Measurements from ENCODE around the gene B9D2.

The B9D2 gene

DNA sequence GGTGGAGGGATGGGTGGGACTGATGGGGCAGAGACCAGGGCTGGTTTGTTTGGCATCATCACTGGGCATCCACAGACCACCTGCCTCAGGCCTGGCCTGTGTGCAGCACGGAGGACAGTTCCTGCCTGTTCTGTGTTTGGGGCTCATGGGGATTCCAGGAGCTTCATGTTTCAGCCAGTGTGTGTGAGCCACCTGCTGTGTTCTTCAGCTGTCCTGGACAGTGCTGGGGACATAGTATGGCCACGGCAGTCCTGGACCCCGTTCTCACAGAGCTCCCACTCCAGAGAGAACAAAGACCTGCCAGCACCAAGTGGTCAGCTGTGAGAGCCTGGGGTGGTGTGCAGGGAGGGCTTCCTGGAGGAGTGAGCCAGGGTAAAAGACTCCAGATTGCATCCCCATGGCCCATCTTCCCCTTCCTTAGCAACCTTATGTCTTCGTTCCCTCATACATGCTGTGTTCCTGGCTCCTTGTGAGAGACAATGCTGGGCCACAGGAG lies 55.9 kb downstream of the B9D2 start:
- DNase-seq = no peak

DNA sequence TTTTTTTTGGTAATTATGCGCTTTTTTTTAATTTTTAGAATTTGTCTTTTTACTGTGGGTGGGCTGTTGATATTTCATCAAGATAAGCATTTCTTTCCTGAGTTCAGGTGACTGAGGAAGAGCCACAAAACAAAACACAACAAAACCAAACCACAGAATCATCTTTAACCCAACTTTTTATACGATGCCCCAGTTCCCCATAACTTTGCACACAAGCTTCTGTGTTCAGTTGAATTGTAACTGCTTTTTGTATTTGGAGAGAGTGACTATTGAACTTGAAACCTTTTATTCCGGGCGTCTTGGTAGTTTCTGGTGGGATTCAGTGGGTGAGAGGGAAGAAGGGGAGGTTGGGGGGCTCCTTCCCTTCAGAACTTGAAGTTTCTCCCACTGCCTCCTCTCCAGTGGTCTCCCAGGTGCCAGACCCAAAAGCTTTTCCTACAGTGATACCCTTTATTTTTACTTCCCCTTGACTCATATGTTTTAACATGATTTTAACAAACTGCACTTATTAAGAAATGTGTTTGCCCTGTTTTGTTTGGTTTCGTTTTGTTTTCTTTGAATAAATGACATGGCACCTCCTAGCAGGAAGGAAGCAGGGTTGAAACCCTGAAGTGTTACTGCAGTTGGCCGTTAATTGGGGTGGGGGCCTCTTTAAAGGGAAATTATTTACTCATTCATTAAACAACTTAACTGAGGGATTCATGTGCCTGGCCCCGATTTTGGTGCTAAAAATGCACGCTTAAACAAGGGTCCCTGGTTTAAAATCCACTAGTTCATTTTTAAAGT lies 56.7 kb downstream of the B9D2 start:
- no peak for DNase-seq

DNA sequence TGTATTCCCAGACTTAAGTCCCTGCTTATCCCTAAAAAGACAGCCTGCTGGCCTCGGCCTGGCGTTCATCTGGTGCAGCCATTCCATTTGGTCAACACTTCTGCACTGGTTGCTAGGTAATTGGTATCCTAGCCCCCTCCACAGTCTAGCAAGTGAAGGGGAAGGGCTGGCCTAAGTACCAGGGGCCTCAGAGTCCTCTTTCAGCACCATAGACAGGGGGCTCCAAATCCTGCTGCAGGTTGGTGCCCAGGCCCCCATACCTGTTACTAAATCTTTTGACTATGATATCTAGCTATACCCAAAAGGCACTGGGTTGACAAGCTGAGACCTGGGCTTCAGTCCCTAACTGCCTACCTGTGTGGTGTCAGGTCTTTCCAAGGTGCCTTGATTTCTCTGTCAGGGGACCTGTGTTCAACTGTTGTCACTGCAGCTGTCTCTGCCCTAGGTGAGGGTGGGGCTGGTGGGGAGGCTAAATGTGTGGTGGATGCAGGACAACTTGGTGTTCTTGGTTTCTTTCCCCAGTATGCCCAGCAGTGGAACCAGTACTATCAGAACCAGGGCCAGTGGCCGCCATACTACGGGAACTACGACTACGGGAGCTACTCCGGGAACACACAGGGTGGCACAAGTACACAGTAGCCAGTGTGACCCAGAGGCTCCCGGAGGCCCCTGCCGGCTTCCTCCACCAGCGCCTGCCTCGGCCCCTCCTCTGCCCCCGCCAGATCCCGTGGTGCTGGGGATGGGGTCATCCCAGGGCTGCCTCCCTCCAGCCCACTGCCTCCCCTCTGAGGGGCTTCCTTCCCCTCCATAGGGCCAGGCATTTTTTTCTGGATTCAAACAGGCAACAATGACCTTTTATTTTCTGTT lies 57.8 kb downstream of the B9D2 start:
- DNase-seq = no peak

DNA sequence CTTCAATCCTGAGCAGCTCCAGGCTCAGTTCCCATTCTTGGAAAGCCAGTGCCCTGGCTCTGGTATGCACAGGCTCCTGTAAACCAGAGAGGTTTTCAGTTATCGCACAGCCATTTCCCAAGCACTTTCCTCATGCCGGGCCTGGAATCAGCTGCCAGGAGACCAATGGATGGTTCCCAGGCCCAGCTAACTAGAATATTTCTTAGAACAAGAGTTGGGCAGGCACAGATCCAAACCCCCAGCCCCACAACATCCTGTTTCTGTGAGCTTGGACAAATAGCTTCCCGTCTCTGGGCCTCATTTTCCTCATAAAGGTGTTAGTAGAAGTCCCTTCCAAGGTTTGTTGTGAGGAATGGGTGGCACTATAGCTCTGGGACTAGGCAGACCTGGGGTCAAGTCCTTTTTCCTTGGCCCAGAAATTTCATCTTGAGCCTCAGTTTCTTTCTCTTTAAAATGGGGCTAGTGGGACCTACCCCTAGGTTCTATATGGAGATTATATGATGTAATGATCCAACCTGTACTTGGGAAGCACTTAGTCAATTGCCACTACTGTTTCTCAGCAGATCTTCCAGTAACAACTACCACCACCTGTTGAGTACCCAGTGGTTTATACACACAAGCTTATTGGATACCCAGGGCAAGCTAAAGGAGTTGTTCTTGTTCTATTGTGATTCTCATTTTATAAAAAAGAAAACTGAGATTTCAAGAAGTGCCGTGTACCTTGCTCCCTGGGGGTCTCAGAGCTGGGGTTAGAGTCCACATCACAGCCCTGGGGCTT lies 59.1 kb downstream of the B9D2 start:
- no peak for DNase-seq

Data from activated CD4-positive, CD25-positive, alpha-beta regulatory T cell (primary cell).